Endothelial cell of umbilical vein (primary cell): ENCODE measurements around the gene ACMSD.

Experiments used
- EZH2 ChIP-seq: IDR thresholded peaks from 2 replicates; pipeline ENCODE4 v1.6.1; 2012; ENCODE audit warnings: borderline replicate concordance, low read depth, mild to moderate bottlenecking, moderate library complexity, low read length, inconsistent platforms; ENCODE audit not compliant: severe bottlenecking
- GATA2 ChIP-seq: IDR thresholded peaks from 2 replicates; pipeline ENCODE4 v1.7.0; 2011; ENCODE audit warnings: low read depth, mild to moderate bottlenecking, moderate library complexity, mixed read lengths, low read length; ENCODE audit not compliant: insufficient read length, insufficient read depth
- MYC ChIP-seq: IDR thresholded peaks from one replicate; pipeline ENCODE4 v1.6.1; 2011; ENCODE audit warnings: mild to moderate bottlenecking, low read depth, low read length
- POLR2A ChIP-seq: IDR thresholded peaks from 2 replicates; pipeline ENCODE4 v1.6.1; 2012; ENCODE audit warnings: low read depth, mild to moderate bottlenecking, control low read depth, low read length
- POLR2AphosphoS5 ChIP-seq: IDR thresholded peaks from 2 replicates; pipeline ENCODE4 v1.6.1; 2012; ENCODE audit warnings: low read depth, mild to moderate bottlenecking, control low read depth, low read length, moderate library complexity; ENCODE audit not compliant: insufficient read depth
- TF ChIP-seq, protein P1 (sequence below): IDR thresholded peaks from 2 replicates; pipeline ENCODE4 v1.6.1; 2011; ENCODE audit not compliant: insufficient read depth, insufficient read length
- TF ChIP-seq, protein P2 (sequence below), 2 donors: IDR thresholded peaks; 1 replicate in 1 of 2; 2 replicates in 1 of 2; pipeline ENCODE4 v1.5.1; 2011; ENCODE audit warnings: low read length in 2 of 2, mild to moderate bottlenecking in 2 of 2, moderate library complexity in 2 of 2, control low read depth in 1 of 2, inconsistent platforms in 1 of 2, low read depth in 1 of 2; ENCODE audit not compliant: insufficient read depth in 1 of 2; ENCODE audit errors: extremely low read depth in 1 of 2

DNA sequence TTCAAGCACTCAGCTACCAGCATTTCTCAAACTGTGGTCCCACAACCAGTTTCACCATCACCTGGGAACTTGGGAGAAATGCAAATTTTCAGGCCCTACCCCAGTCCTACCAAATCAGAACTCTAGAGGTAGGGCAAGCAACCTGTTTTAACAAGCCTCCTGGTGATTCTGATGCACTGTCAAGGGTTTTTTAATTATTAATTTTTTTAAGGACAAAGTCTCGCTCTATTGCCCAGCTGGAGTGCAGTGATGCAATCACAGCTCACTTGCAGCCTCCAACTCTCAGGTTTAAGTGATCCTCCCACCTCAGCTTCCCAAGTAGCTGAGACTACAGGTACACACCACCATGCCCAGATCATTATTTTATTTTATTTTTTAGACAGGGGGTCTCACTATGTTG, 7.8 kb downstream of the ACMSD start:
- TF ChIP-seq, protein P1, sequence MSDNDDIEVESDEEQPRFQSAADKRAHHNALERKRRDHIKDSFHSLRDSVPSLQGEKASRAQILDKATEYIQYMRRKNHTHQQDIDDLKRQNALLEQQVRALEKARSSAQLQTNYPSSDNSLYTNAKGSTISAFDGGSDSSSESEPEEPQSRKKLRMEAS: no peak
- TF ChIP-seq, protein P2, sequence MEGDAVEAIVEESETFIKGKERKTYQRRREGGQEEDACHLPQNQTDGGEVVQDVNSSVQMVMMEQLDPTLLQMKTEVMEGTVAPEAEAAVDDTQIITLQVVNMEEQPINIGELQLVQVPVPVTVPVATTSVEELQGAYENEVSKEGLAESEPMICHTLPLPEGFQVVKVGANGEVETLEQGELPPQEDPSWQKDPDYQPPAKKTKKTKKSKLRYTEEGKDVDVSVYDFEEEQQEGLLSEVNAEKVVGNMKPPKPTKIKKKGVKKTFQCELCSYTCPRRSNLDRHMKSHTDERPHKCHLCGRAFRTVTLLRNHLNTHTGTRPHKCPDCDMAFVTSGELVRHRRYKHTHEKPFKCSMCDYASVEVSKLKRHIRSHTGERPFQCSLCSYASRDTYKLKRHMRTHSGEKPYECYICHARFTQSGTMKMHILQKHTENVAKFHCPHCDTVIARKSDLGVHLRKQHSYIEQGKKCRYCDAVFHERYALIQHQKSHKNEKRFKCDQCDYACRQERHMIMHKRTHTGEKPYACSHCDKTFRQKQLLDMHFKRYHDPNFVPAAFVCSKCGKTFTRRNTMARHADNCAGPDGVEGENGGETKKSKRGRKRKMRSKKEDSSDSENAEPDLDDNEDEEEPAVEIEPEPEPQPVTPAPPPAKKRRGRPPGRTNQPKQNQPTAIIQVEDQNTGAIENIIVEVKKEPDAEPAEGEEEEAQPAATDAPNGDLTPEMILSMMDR (IDR thresholded peaks at IDR 0.05; ENCODE audit: extremely low read depth in 1 of 2, insufficient read depth in 1 of 2, low read depth in 1 of 2, low read length in 2 of 2): no peak
- TF ChIP-seq POLR2A: no peak
- TF ChIP-seq GATA2: no peak
- TF ChIP-seq EZH2: no peak
- TF ChIP-seq POLR2AphosphoS5: no peak
- no peak for TF ChIP-seq MYC
